H9 (cell line): Measurements from ENCODE around the gene DDX1. TPM values are rescaled to one million over a fixed set of nuclear protein-coding genes. Genes with fewer than 3 reads are reported as not detected.

ENCODE experiments used
- DNase-seq: peaks from one replicate; pipeline ENCODE4 v3.0.0-alpha.2; 2017
- H2AFZ ChIP-seq: one replicate; pipeline ENCODE4 v1.6.1; 2013; ENCODE audit warnings: mild to moderate bottlenecking, low read length, control low read depth, moderate library complexity
- H2AK5ac ChIP-seq: 2 replicates; pipeline ENCODE4 v1.6.1; 2013; ENCODE audit warnings: low read length, control low read depth, mixed read lengths; ENCODE audit not compliant: insufficient read length
- H2BK120ac ChIP-seq: one replicate; pipeline ENCODE4 v1.6.1; 2013; ENCODE audit warnings: low read depth, mild to moderate bottlenecking, low read length, control low read depth, inconsistent platforms; ENCODE audit not compliant: poor library complexity, severe bottlenecking
- H2BK12ac ChIP-seq: 2 replicates; pipeline ENCODE4 v1.6.1; 2013; ENCODE audit warnings: low read length, control low read depth, mixed read lengths, low read depth; ENCODE audit not compliant: insufficient read length
- H2BK15ac ChIP-seq: 2 replicates; pipeline ENCODE4 v1.6.1; 2013; ENCODE audit warnings: low read depth, low read length, control low read depth
- H2BK20ac ChIP-seq: one replicate; pipeline ENCODE4 v1.6.1; 2013; ENCODE audit warnings: low read depth, mild to moderate bottlenecking, low read length, control low read depth, inconsistent platforms; ENCODE audit not compliant: poor library complexity, severe bottlenecking
- H2BK5ac ChIP-seq: 2 replicates; pipeline ENCODE4 v1.6.1; 2013; ENCODE audit warnings: low read length, control low read depth, mixed read lengths; ENCODE audit not compliant: insufficient read length
- H3K14ac ChIP-seq: 2 replicates; pipeline ENCODE4 v1.6.1; 2013; ENCODE audit warnings: low read length, control low read depth; ENCODE audit not compliant: insufficient read depth
- H3K18ac ChIP-seq: 2 replicates; pipeline ENCODE4 v1.6.1; 2013; ENCODE audit warnings: low read depth, mild to moderate bottlenecking, mixed read lengths, low read length, control low read depth; ENCODE audit not compliant: insufficient read length
- H3K23ac ChIP-seq: 2 replicates; pipeline ENCODE4 v1.6.1; 2013; ENCODE audit warnings: low read length, control low read depth, mixed read lengths, low read depth; ENCODE audit not compliant: insufficient read length
- H3K23me2 ChIP-seq: 2 replicates; pipeline ENCODE4 v1.6.1; 2013; ENCODE audit warnings: low read depth, mild to moderate bottlenecking, mixed read lengths, low read length, control low read depth; ENCODE audit not compliant: insufficient read length, poor library complexity, severe bottlenecking
- H3K27ac ChIP-seq: 2 replicates; pipeline ENCODE4 v1.5.1; 2013; ENCODE audit warnings: low read length, control low read depth, mixed read lengths, low read depth; ENCODE audit not compliant: insufficient read length
- H3K27me3 ChIP-seq: 2 replicates; pipeline ENCODE4 v1.6.1; 2013; ENCODE audit warnings: low read length, control low read depth, inconsistent platforms; ENCODE audit not compliant: insufficient read depth
- H3K4ac ChIP-seq: 2 replicates; pipeline ENCODE4 v1.6.1; 2013; ENCODE audit warnings: low read depth, mild to moderate bottlenecking, control low read depth, inconsistent platforms, low read length, moderate library complexity
- H3K4me1 ChIP-seq: 2 replicates; pipeline ENCODE4 v1.6.1; 2013; ENCODE audit warnings: low read length, control low read depth, inconsistent platforms; ENCODE audit not compliant: insufficient read depth
- H3K4me2 ChIP-seq: 2 replicates; pipeline ENCODE4 v1.6.1; 2013; ENCODE audit warnings: low read length, control low read depth, mixed read lengths; ENCODE audit not compliant: insufficient read length, insufficient read depth
- H3K56ac ChIP-seq: 2 replicates; pipeline ENCODE4 v1.6.1; 2013; ENCODE audit warnings: low read depth, mild to moderate bottlenecking, mixed read lengths, low read length, control low read depth; ENCODE audit not compliant: insufficient read length
- H3K79me1 ChIP-seq: 2 replicates; pipeline ENCODE4 v1.6.1; 2013; ENCODE audit warnings: low read depth, mild to moderate bottlenecking, moderate library complexity, low read length, control low read depth, inconsistent platforms; ENCODE audit not compliant: insufficient read depth, poor library complexity, severe bottlenecking
- H3K79me2 ChIP-seq: 2 replicates; pipeline ENCODE4 v1.6.1; 2013; ENCODE audit warnings: low read length, control low read depth, inconsistent platforms; ENCODE audit not compliant: insufficient read depth
- H3K9ac ChIP-seq: 2 replicates; pipeline ENCODE4 v1.6.1; 2013; ENCODE audit warnings: low read length, control low read depth, mixed read lengths; ENCODE audit not compliant: insufficient read length; ENCODE audit errors: extremely low read depth
- H3K9me3 ChIP-seq: one replicate; pipeline ENCODE4 v1.6.1; 2013; ENCODE audit warnings: low read depth, low read length, inconsistent platforms; ENCODE audit not compliant: control insufficient read depth
- H3T11ph ChIP-seq: one replicate; pipeline ENCODE4 v1.6.1; 2013; ENCODE audit warnings: mild to moderate bottlenecking, low read length, control low read depth, inconsistent platforms
- H4K20me1 ChIP-seq: one replicate; pipeline ENCODE4 v1.6.1; 2013; ENCODE audit not compliant: control insufficient read depth, insufficient read length, insufficient read depth
- H4K5ac ChIP-seq: 2 replicates; pipeline ENCODE4 v1.6.1; 2013; ENCODE audit warnings: low read depth, mild to moderate bottlenecking, mixed read lengths, low read length, control low read depth; ENCODE audit not compliant: insufficient read length
- H4K8ac ChIP-seq: replicated peaks from 2 replicates; pipeline ENCODE4 v1.6.1; 2013; ENCODE audit warnings: low read length, control low read depth, mixed read lengths, low read depth; ENCODE audit not compliant: insufficient read length
- H4K91ac ChIP-seq: 2 replicates; pipeline ENCODE4 v1.6.1; 2013; ENCODE audit warnings: low read depth, mild to moderate bottlenecking, moderate library complexity, mixed read lengths, low read length, control low read depth; ENCODE audit not compliant: insufficient read length
- H3K27ac Mint-ChIP-seq, 3 experiments: 2 replicates in 2 of 3; 3 replicates in 1 of 3; pipeline ENCODE4 v1.8.0; 2020 to 2021; ENCODE audit warnings: mixed read lengths in 3 of 3, mild to moderate bottlenecking in 1 of 3, moderate library complexity in 1 of 3
- H3K27me3 Mint-ChIP-seq: 2 replicates; pipeline ENCODE4 v1.8.0; 2021; ENCODE audit warnings: low read depth, mild to moderate bottlenecking, moderate library complexity, mixed read lengths
- H3K36me3 Mint-ChIP-seq, 3 experiments: 2 replicates in 2 of 3; 3 replicates in 1 of 3; pipeline ENCODE4 v1.8.0; 2020 to 2021; ENCODE audit warnings: low read depth in 3 of 3, mixed read lengths in 3 of 3; ENCODE audit not compliant: insufficient read depth in 1 of 3
- H3K4me1 Mint-ChIP-seq, 2 experiments: 2 replicates each; pipeline ENCODE4 v1.8.0; 2020; ENCODE audit warnings: mixed read lengths in 2 of 2
- H3K4me3 Mint-ChIP-seq, 2 experiments: 2 replicates in 1 of 2; 3 replicates in 1 of 2; pipeline ENCODE4 v1.8.0; 2020 to 2021; ENCODE audit warnings: mild to moderate bottlenecking in 2 of 2, mixed read lengths in 2 of 2, moderate library complexity in 1 of 2
- H3K9me3 Mint-ChIP-seq, 2 experiments: 2 replicates in 1 of 2; 3 replicates in 1 of 2; pipeline ENCODE4 v1.8.0; 2020; ENCODE audit warnings: mild to moderate bottlenecking in 2 of 2, mixed read lengths in 2 of 2, moderate library complexity in 1 of 2
- CTCF ChIP-seq: fragments of 200-600 bp; sonication (generic); conservative IDR thresholded peaks from 3 replicates; pipeline ENCODE4 v1.8.0; 2021; ENCODE audit warnings: antibody characterized with exemption, mild to moderate bottlenecking
- WGBS: extraction: QIAGEN DNeasy Blood & Tissue Kit; methylation state at CpG from one replicate; pipeline ENCODE4 v1.1.7; 2013; ENCODE audit warnings: missing lambda C conversion rate, low lambda C conversion rate, mixed read lengths; ENCODE audit not compliant: insufficient read length; ENCODE audit errors: extremely low coverage; 5-methylcytosine and 5-hydroxymethylcytosine counted together
- total RNA-seq: library from RNA; stranded (reverse); gene quantifications from 2 replicates; pipeline ENCODE4 v1.2.1, GENCODE V29; 2021

The DDX1 gene
- total RNA-seq, 1 experiment from 2014 or later: 120 TPM

DNA sequence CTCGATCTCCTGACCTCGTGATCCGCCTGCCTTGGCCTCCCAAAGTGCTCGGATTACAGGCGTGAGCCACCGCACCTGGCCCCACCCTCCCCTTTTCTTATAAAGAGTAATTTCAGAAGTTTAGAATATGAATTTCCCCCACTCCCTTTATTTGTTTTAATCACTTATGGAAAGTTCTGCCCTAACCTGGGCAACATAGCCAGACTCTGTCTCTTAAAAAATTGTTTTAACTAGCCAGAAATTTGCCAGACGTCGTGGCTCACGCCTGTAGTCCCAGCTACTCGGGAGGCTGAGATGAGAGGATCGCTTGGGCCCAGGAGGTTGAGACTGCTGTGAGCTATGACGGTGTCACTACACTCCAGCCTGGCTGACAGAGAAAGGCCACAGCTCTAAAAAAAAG, 22.8 kb upstream of the DDX1 start:
- Histone ChIP-seq H3K14ac (no peak overlapping the region), H4K5ac (no peak overlapping the region), H2BK15ac (no peak overlapping the region), H2AFZ (no peak overlapping the region), H3K4me1 (no peaks in the 10 kb centered on the region), H3K18ac (no peak overlapping the region), H3K27me3 (no peaks in the 10 kb centered on the region), H3K27ac (no peak overlapping the region), H3K4ac (no peak overlapping the region), H2BK20ac (no peak overlapping the region), H3K23ac (no peak overlapping the region), H4K20me1 (no peaks in the 10 kb centered on the region), H4K91ac (no peak overlapping the region), H2BK120ac (no peak overlapping the region), H4K8ac (no peak overlapping the region), H3T11ph (no peak overlapping the region), H2BK5ac (no peak overlapping the region), H3K56ac (no peak overlapping the region), H3K9ac (no peak overlapping the region), H3K23me2 (no peaks in the 10 kb centered on the region), H2AK5ac (no peak overlapping the region), H3K79me1 (no peaks in the 10 kb centered on the region), H3K79me2 (no peaks in the 10 kb centered on the region), H3K9me3 (no peaks in the 10 kb centered on the region), H2BK12ac (no peak overlapping the region), H3K4me2 (no peak overlapping the region)
- H3K4me1 Mint-ChIP-seq: no peaks in the 10 kb centered on the region
- no peaks in the 10 kb centered on the region for H3K9me3 Mint-ChIP-seq
- H3K27me3 Mint-ChIP-seq: peaks cover 3% of the 10 kb centered on the region; the same call in 1 of the 2 replicates
- no peak overlapping the region for H3K27ac Mint-ChIP-seq
- no peaks in the 10 kb centered on the region for H3K36me3 Mint-ChIP-seq
- WGBS: no CpG with 5 or more reads among the region's 12 CpGs
- TF ChIP-seq CTCF: no peak
- DNase-seq: no peak
- no peak overlapping the region for H3K4me3 Mint-ChIP-seq
